Naive thymus-derived CD4-positive, alpha-beta T cell (primary cell): ENCODE measurements around the gene COL21A1. TPM values are rescaled to one million over a fixed set of nuclear protein-coding genes. Genes with fewer than 3 reads are reported as not detected.

ENCODE experiments used
- ATAC-seq: fragments of 150-1000 bp; cut with Tn5 transposase; 2 replicates; pipeline ENCODE4 v1.10.0; 2021; ENCODE audit warnings: mild to moderate bottlenecking, moderate library complexity
- CTCF ChIA-PET: fragments of 350-600 bp; sonication (Branson Sonifier 250); formaldehyde crosslinking; loops from one replicate; lab custom pipeline; 2021; ENCODE audit warnings: antibody characterized with exemption; lab: Charles Lee
- POLR2A ChIA-PET: fragments of 350-600 bp; sonication (Branson Sonifier 250); formaldehyde crosslinking; loops from one replicate; lab custom pipeline; 2021; ENCODE audit warnings: antibody characterized with exemption, inconsistent platforms; lab: Charles Lee
- DNase-seq, 9 donors: peaks; one replicate each; pipeline versions ENCODE4 v3.0.0 to v3.0.0-alpha.2; 2020 to 2022; ENCODE audit warnings: mixed read lengths in 1 of 9
- H3K27ac ChIP-seq: one replicate; pipeline ENCODE4 v1.7.0; 2013; ENCODE audit warnings: mild to moderate bottlenecking, low read depth, low read length, moderate library complexity
- H3K27me3 ChIP-seq, 2 donors: one replicate each; pipeline ENCODE4 v1.7.0; 2013; ENCODE audit warnings: low read length in 2 of 2, mild to moderate bottlenecking in 2 of 2, moderate library complexity in 2 of 2; ENCODE audit not compliant: control insufficient read depth in 2 of 2, insufficient read depth in 2 of 2
- H3K36me3 ChIP-seq, 3 experiments: 1 replicate in 2 of 3; 2 replicates in 1 of 3; pipeline ENCODE4 v1.7.0; 2013; ENCODE audit warnings: low read length in 3 of 3, mild to moderate bottlenecking in 3 of 3, moderate library complexity in 1 of 3; ENCODE audit not compliant: insufficient read depth in 3 of 3, control insufficient read depth in 2 of 3
- H3K4me1 ChIP-seq, 2 donors: one replicate each; pipeline ENCODE4 v1.7.0; 2013; ENCODE audit warnings: low read length in 2 of 2, mild to moderate bottlenecking in 2 of 2, moderate library complexity in 1 of 2; ENCODE audit not compliant: control insufficient read depth in 2 of 2, insufficient read depth in 2 of 2
- H3K4me3 ChIP-seq: 2 replicates; pipeline ENCODE4 v1.7.0; 2013; ENCODE audit warnings: mild to moderate bottlenecking, low read length
- H3K9me3 ChIP-seq, 3 experiments: 1 replicate in 2 of 3; 2 replicates in 1 of 3; pipeline ENCODE4 v1.7.0; 2013; ENCODE audit warnings: low read length in 3 of 3; ENCODE audit not compliant: control insufficient read depth in 2 of 3
- H3K27ac Mint-ChIP-seq, 9 donors: one replicate each; pipeline ENCODE4 v1.8.0; 2020 to 2022; ENCODE audit warnings: mixed read lengths in 9 of 9, mild to moderate bottlenecking in 8 of 9, moderate library complexity in 5 of 9, inconsistent platforms in 2 of 9
- H3K27me3 Mint-ChIP-seq, 5 donors: one replicate each; pipeline ENCODE4 v1.8.0; 2021 to 2022; ENCODE audit warnings: mixed read lengths in 5 of 5, mild to moderate bottlenecking in 1 of 5
- H3K36me3 Mint-ChIP-seq, 5 donors: one replicate each; pipeline ENCODE4 v1.8.0; 2020 to 2022; ENCODE audit warnings: mixed read lengths in 5 of 5, mild to moderate bottlenecking in 3 of 5, inconsistent platforms in 1 of 5
- H3K4me1 Mint-ChIP-seq, 7 donors: one replicate each; pipeline ENCODE4 v1.8.0; 2020 to 2022; ENCODE audit warnings: mixed read lengths in 7 of 7, mild to moderate bottlenecking in 3 of 7, inconsistent platforms in 1 of 7
- H3K4me3 Mint-ChIP-seq, 10 donors: one replicate each; pipeline ENCODE4 v1.8.0; 2020 to 2022; ENCODE audit warnings: mild to moderate bottlenecking in 10 of 10, mixed read lengths in 10 of 10, moderate library complexity in 6 of 10, inconsistent platforms in 2 of 10
- H3K9me3 Mint-ChIP-seq, 11 donors: one replicate each; pipeline ENCODE4 v1.8.0; 2020 to 2022; ENCODE audit warnings: mixed read lengths in 11 of 11, mild to moderate bottlenecking in 4 of 11, inconsistent platforms in 1 of 11, moderate library complexity in 1 of 11
- intact Hi-C, 2 donors: fragments of 100-400 bp; cut with micrococcal nuclease; formaldehyde crosslinking; loops; one replicate each; pipeline ENCODE4 v1.15.1; 2023
- polyA plus RNA-seq, 2 donors: library from polyadenylated mRNA; unstranded; fragments of 300-500 nt; fragmentation: Illumina TruSeq; gene quantifications; one replicate each; pipeline ENCODE4 v1.2.3, GENCODE V29; 2021
- total RNA-seq, 6 experiments: library from RNA in 5 of 6; stranded (reverse) in 5 of 6; gene quantifications; 1 replicate in 5 of 6; 2 replicates in 1 of 6; pipeline ENCODE4 v1.2.3 and lab custom pipeline; 2021 to 2026

The COL21A1 gene
- total and polyA plus RNA-seq, 7 experiments from 2014 or later = not detected

DNA sequence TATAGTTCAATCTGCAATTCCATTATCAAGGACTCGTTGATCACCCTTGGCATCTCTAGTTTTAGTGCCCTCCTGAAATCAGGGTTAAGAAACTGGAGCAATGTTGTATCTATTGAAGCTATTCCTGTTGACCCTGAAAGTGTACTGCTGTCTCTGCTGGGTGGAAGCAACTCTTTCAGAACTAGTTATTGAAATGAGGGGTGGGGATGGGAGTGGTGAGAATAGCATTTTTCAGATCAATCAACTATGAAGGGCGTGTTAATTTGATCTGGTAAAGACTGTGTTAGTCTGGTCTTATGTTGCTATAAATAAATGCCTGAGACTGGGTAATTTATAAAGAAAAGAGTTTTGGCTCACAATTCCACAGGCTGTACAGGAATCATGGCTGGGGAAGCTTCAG, 219.5 kb downstream of the COL21A1 start:
- Histone ChIP-seq H3K36me3 (no peaks in the 10 kb centered on the region), H3K27ac (no peak overlapping the region), H3K4me3 (no peak overlapping the region), H3K27me3 (no peaks in the 10 kb centered on the region), H3K4me1 (no peaks in the 10 kb centered on the region), H3K9me3 (no peaks in the 10 kb centered on the region)
- Mint-ChIP-seq H3K36me3 (no peaks in the 10 kb centered on the region), H3K4me3 (no peak overlapping the region), H3K27ac (no peak overlapping the region), H3K9me3 (peaks cover 0 to 16% (median 0%) of the 10 kb centered on the region in 11 donors), H3K27me3 (no peaks in the 10 kb centered on the region), H3K4me1 (no peaks in the 10 kb centered on the region)
- no peak for ATAC-seq
- no peak for DNase-seq
- ChIA-PET CTCF (no interaction called here), POLR2A (no interaction called here)
- intact Hi-C loops = no loop called here

GRCh38 chr6:56026455-56027180, 220.8 kb downstream of the COL21A1 start:
- H3K27me3 Mint-ChIP-seq = no peaks in the 10 kb centered on the region
- intact Hi-C loops = no loop called here
- ChIA-PET CTCF (no interaction called here), POLR2A (no interaction called here)
- no peak for ATAC-seq
- H3K4me1 Mint-ChIP-seq = no peaks in the 10 kb centered on the region
- H3K9me3 Mint-ChIP-seq = peaks cover 0 to 13% (median 1%) of the 10 kb centered on the region in 11 donors
- no peaks in the 10 kb centered on the region for H3K36me3 Mint-ChIP-seq
- no peaks in the 10 kb centered on the region for H3K4me1 ChIP-seq
- no peaks in the 10 kb centered on the region for H3K9me3 ChIP-seq
- no peak overlapping the region for H3K4me3 ChIP-seq
- no peak overlapping the region for H3K27ac ChIP-seq
- H3K27me3 ChIP-seq = no peaks in the 10 kb centered on the region
- no peak for DNase-seq
- no peaks in the 10 kb centered on the region for H3K36me3 ChIP-seq
- H3K4me3 Mint-ChIP-seq = no peak overlapping the region
- no peak overlapping the region for H3K27ac Mint-ChIP-seq

GRCh38 chr6:56025795-56026194, 221.6 kb downstream of the COL21A1 start:
- CTCF ChIA-PET = no interaction called here
- no peaks in the 10 kb centered on the region for H3K36me3 Mint-ChIP-seq
- ATAC-seq = no peak

GRCh38 chr6:56024931-56025330, 222.4 kb downstream of the COL21A1 start:
- no peaks in the 10 kb centered on the region for H3K36me3 ChIP-seq
- no peaks in the 10 kb centered on the region for H3K9me3 ChIP-seq
- no peaks in the 10 kb centered on the region for H3K4me1 Mint-ChIP-seq
- H3K27me3 ChIP-seq = no peaks in the 10 kb centered on the region
- no peak overlapping the region for H3K4me3 Mint-ChIP-seq
- ATAC-seq = no peak
- no peaks in the 10 kb centered on the region for H3K27me3 Mint-ChIP-seq
- CTCF ChIA-PET = no interaction called here
- intact Hi-C loops = no loop called here
- POLR2A ChIA-PET = no interaction called here
- H3K9me3 Mint-ChIP-seq = peaks cover 0 to 7% (median 2%) of the 10 kb centered on the region in 11 donors
- H3K27ac ChIP-seq = no peak overlapping the region
- no peak for DNase-seq
- H3K27ac Mint-ChIP-seq = no peak overlapping the region
- H3K4me1 ChIP-seq = no peaks in the 10 kb centered on the region
- H3K36me3 Mint-ChIP-seq = no peaks in the 10 kb centered on the region
- no peak overlapping the region for H3K4me3 ChIP-seq

More at GRCh38 chr6:56025795-56026194, 221.6 kb downstream of the COL21A1 start:
- no peak overlapping the region for H3K4me3 ChIP-seq
- POLR2A ChIA-PET = no interaction called here
- H3K4me1 Mint-ChIP-seq = no peaks in the 10 kb centered on the region
- H3K9me3 Mint-ChIP-seq = peaks cover 0 to 7% (median 2%) of the 10 kb centered on the region in 11 donors
- no peak overlapping the region for H3K27ac Mint-ChIP-seq
- DNase-seq = no peak
- no peak overlapping the region for H3K27ac ChIP-seq
- no peaks in the 10 kb centered on the region for H3K4me1 ChIP-seq
- no peaks in the 10 kb centered on the region for H3K27me3 ChIP-seq
- H3K27me3 Mint-ChIP-seq = no peaks in the 10 kb centered on the region
- no peak overlapping the region for H3K4me3 Mint-ChIP-seq
- no peaks in the 10 kb centered on the region for H3K36me3 ChIP-seq
- intact Hi-C loops = no loop called here
- no peaks in the 10 kb centered on the region for H3K9me3 ChIP-seq

- CTCF ChIA-PET = no interaction called here
- H3K4me1 Mint-ChIP-seq = no peaks in the 10 kb centered on the region
Measured at GRCh38 chr6:56023829-56024228, 223.6 kb downstream of the COL21A1 start.

GRCh38 chr6:56022678-56023077, 224.7 kb downstream of the COL21A1 start:
- Mint-ChIP-seq H3K36me3 (no peaks in the 10 kb centered on the region), H3K4me3 (no peak overlapping the region), H3K4me1 (no peaks in the 10 kb centered on the region), H3K9me3 (peaks cover 0 to 10% (median 0%) of the 10 kb centered on the region in 11 donors), H3K27ac (no peak overlapping the region), H3K27me3 (no peaks in the 10 kb centered on the region)
- Histone ChIP-seq H3K27me3 (no peaks in the 10 kb centered on the region), H3K4me1 (no peaks in the 10 kb centered on the region), H3K36me3 (no peaks in the 10 kb centered on the region), H3K4me3 (no peak overlapping the region), H3K27ac (no peak overlapping the region), H3K9me3 (no peaks in the 10 kb centered on the region)
- ChIA-PET POLR2A (no interaction called here), CTCF (no interaction called here)
- no peak for ATAC-seq
- no peak for DNase-seq
- intact Hi-C loops = no loop called here

More at GRCh38 chr6:56023829-56024228, 223.6 kb downstream of the COL21A1 start:
- H3K36me3 ChIP-seq = no peaks in the 10 kb centered on the region
- POLR2A ChIA-PET = no interaction called here
- intact Hi-C loops = no loop called here
- H3K4me3 ChIP-seq = no peak overlapping the region
- H3K9me3 ChIP-seq = no peaks in the 10 kb centered on the region
- ATAC-seq (no peak), DNase-seq (no peak)
- peaks cover 0 to 10% (median 2%) of the 10 kb centered on the region in 11 donors for H3K9me3 Mint-ChIP-seq
- no peaks in the 10 kb centered on the region for H3K27me3 ChIP-seq
- H3K36me3 Mint-ChIP-seq = no peaks in the 10 kb centered on the region
- H3K27ac ChIP-seq = no peak overlapping the region
- no peak overlapping the region for H3K27ac Mint-ChIP-seq
- no peaks in the 10 kb centered on the region for H3K27me3 Mint-ChIP-seq
- H3K4me1 ChIP-seq = no peaks in the 10 kb centered on the region
- H3K4me3 Mint-ChIP-seq = no peak overlapping the region

GRCh38 chr6:56021943-56022342, 225.4 kb downstream of the COL21A1 start:
- Mint-ChIP-seq H3K4me1 (no peaks in the 10 kb centered on the region), H3K27ac (no peak overlapping the region), H3K36me3 (no peaks in the 10 kb centered on the region), H3K9me3 (peaks cover 0 to 10% (median 0%) of the 10 kb centered on the region in 11 donors), H3K27me3 (no peaks in the 10 kb centered on the region), H3K4me3 (no peak overlapping the region)
- no peak for DNase-seq
- ChIA-PET POLR2A (no interaction called here), CTCF (no interaction called here)
- no peaks in the 10 kb centered on the region for H3K4me1 ChIP-seq
- intact Hi-C loops = no loop called here
- H3K27me3 ChIP-seq = no peaks in the 10 kb centered on the region
- no peaks in the 10 kb centered on the region for H3K36me3 ChIP-seq
- ATAC-seq = no peak
- H3K9me3 ChIP-seq = no peaks in the 10 kb centered on the region
- H3K27ac ChIP-seq = no peak overlapping the region
- no peak overlapping the region for H3K4me3 ChIP-seq
